GM21526 (cell line): ENCODE data around the gene ZSCAN5C.

Source experiments
- ATAC-seq: cut with Tn5 transposase; IDR thresholded peaks from one replicate; pipeline ENCODE4 v1.9.1; 2021; ENCODE audit warnings: moderate library complexity; ENCODE audit not compliant: unreplicated experiment, low FRiP score

ZSCAN5C gene

GRCh38 chr19:56258272-56258671 is 56.2 kb downstream of the ZSCAN5C start:
- no peak for ATAC-seq
